ENCODE data around the gene TTC33.
"Not testable (repeated sequence)": the region's sequence is repeated elsewhere in the genome, so short reads cannot be mapped to it uniquely, and the experiment has no call there.

Gene TTC33

GRCh38 chr5:40780199-40780598 is 24.4 kb upstream of the TTC33 start:
- FAIRE-seq (no peak), DNase-seq (ENCODE audit: low spot score) (no peak)

DNA sequence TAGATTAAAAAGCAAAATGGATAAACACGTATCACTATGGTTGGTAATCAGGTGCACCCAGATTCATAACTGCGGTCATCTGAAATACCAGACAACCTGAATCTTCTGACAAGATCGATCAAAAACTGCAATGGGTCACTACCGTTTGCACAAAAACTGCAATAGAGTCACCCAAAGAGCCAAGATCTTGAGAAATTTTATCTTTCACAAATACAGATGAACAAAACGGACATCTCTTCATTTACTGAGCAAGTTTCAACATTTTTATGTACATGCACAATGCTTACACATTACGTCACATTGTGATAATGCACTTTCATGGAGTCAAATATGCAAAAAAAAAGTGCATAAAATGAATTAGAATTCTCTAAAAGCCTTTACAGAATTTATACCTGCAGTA is 23.8 kb upstream of the TTC33 start:
- FAIRE-seq (no peak), DNase-seq (ENCODE audit: low spot score) (no peak)

DNA sequence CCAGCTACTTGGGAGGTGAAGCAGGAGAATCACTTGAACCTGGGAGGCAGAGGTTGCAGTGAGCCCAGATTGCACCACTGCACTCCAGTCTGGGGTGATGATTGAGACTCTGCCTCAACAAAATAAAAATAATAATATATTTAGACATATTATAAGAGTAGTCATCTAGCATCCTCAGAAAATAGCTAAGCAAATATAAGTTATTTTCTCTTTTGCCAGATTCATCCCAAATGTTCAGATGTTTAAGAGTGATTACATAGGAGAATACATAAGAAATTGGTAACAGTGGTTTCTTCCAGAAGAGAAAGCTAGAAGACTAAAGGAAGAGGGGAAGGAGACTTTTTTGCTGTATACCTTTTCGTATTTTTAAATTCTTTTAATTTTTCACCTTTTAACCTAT is 22.4 kb upstream of the TTC33 start:
- FAIRE-seq (no peak), DNase-seq (ENCODE audit: low spot score) (no peak)

DNA sequence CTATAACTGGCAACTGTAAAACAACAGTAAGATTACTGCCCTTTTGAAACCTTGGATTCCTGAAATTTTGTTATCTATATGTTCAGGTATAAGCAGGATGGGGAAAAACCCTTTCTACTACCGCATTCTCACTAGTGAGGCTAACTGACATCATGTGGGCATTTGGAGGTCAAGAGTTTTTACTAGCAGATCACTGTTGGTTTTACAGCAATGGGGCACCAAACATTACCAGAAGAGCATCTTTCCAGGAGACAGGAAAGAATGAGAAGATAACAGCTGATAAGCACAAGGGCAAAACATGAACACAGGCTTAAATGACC is 20.9 kb upstream of the TTC33 start:
- FAIRE-seq (no peak), DNase-seq (ENCODE audit: low spot score) (no peak)

- FAIRE-seq: no peak
- DNase-seq (ENCODE audit: low spot score): no peak
These were observed 20.3 kb upstream of the TTC33 start for GRCh38 chr5:40775846-40776657.

DNA sequence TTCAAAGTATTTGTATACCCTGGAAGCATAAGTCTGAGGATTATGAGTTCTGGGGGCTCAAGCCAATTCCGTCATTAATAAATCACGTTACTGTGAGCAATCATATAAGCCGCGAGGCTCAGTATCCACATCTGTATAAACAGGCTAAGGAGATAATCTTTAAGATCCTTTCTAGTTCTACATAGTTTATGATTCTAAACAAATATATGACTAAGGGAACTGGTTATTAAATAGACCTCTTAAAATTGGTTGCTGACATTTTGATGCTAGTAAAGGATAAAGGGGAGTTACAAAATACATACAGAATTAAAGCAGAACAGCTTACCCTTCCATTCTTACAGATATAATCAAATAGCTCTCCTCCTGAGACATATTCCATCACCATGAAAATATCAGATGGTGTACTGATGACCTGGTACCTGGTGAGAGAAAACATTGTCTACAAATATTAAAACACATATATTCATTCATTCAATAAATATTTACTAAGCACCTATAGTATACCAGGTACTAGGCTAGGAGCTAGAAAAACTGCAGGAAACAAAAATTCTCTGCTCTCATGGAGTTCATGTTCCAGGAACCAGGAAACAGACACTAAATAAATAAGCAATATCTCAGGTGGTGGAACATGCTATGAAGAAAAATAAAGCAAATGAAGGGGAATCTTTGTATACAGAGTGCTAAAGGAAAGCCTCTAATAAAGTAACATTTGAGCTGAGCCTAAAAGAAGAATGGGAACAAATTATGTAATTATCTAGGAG is 19.5 kb upstream of the TTC33 start:
- DNase-seq (ENCODE audit: low spot score) (no peak), FAIRE-seq (no peak)

DNA sequence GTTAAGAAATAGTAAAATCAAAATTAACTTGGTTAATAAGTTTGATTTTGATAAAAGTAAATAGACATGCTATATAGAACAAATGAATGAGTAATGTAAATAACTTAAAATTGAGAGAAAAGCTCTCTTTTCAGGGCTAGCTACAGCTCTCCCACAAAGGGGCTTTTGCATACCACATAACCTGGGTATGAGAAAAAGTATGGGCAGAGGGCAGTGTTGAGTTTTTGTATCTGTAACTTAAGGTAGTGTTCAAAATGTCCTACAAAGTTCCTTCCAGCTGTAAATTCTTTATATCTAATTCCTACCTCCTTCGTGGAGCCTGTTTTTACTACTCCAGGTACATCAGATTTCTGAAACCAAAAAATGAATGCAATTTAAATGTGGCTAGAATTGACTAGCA is 18.9 kb upstream of the TTC33 start:
- FAIRE-seq: no peak

DNA sequence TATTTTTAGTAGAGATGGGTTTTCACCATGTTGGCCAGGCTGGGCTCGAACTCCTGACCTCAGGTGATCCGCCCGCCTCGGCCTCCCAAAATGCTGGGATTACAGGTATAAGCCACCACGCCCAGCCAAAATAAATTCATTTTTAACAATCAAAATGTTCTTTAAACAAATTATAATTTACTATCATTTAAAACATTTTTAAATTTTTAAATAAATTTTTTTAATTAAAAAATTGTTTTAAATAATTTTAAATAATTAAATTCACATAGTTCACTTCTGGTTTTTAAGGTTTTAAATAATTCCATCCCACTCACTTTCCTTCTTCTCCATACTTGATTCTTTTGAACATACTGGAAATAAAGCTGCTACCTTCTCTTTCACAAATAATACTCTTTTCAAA is 15.0 kb upstream of the TTC33 start:
- peak; percentile 79 for FAIRE-seq
- no peak for DNase-seq (ENCODE audit: low spot score)

More for the DNA sequence above, 18.9 kb upstream of the TTC33 start:
- no peak for DNase-seq (ENCODE audit: low spot score)

GRCh38 chr5:40762705-40763104 is 6.9 kb upstream of the TTC33 start:
- DNase-seq (ENCODE audit: low spot score): no peak
- FAIRE-seq: no peak

DNA sequence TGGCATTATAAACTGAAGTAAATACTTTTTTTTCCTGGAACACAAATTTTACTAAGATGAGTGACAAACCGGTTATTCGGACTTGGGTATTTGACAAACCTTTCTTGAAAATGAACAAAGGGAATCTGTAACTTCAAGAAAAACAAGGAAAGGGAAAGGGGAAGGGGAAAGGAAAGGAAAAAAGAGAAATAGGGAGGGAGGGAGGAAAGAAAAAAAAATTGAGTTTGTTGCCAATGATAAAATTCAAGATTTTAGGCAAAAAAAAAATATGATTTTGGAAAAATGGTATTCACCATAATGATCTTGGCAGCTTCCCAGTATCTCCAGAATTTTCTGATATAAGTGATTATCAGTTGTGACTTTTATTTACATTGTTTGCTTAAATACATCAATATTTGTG is 1.6 kb upstream of the TTC33 start:
- FAIRE-seq (no peak), DNase-seq (ENCODE audit: low spot score) (no peak)

- FAIRE-seq: peak; percentile 90
- peak; percentile 74 for DNase-seq (ENCODE audit: low spot score)
These were observed 711 bp downstream of the TTC33 start for GRCh38 chr5:40755093-40755406.

DNA sequence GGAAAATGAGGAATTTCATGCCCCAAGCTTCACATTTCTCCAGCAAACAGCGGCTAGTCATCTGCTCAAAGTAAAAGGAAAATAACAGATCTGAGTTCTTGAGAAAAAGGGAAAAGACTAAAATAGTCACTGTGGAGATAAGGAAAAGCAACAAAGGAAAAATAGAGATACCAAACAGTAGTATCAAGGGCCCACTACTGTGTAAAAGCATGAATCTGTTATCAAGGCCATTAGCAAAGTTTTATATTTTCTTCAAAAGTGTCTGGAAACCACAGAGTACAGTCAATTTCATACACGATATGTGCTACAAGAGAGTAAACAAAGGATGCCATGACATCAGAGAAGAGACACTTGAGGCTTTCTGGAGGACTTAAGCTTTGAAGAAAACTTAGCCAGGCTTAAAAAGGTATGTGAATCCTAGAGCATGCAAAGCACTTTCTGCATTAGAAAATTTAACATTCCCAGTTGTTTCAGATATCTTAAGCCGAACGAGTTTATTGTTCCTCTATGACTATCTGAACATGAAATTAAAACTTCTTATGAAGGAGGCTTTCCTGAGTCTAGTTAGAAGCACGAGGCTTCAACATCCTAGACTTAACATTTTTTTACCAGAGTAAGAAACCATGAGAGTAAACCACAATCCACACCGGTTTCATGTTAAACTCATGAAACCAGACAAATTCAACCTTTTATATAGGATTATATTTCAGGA is 1.2 kb downstream of the TTC33 start:
- DNase-seq (ENCODE audit: low spot score) (no peak), FAIRE-seq (no peak)

DNA sequence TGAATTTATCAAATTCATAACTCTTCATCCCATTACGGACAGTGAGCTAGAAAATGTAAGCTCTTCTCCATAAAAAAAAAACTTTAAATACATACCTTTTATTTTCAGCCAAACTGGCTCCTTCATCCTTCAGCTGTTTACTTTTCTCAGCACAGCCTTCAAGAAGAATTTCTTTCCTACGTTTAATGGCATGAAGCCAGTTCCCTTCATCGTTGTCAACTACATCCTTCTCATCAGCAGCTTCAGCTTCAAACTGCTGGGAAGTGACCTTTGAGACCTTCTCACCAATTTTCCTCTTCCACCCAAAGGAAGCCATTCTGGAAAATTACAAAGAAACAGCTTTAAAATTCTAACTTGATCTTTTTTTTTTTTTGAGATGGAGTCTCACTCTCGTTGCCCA is 9.1 kb downstream of the TTC33 start:
- DNase-seq (ENCODE audit: low spot score) (no peak), FAIRE-seq (no peak)

- FAIRE-seq (no peak), DNase-seq (ENCODE audit: low spot score) (no peak)
These were observed 12.0 kb downstream of the TTC33 start for GRCh38 chr5:40743771-40744170.

DNA sequence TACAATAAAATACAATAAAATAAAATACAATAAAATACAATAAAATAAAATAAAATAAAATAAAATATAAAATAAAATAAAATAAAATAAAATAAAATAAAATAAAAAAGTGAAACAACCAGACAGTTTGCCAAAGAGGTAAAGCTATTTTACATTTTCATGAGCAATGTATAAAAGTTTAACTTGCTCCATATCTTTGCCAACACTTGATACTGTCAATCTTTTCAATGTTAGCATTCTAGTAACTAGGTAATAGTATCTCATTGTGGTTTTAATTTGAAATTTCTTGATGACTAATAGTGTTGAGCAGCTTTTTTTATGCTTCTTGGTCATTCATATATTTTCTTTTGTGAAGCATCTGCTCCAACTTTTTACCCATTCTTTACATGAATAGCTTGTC is 17.3 kb downstream of the TTC33 start:
- FAIRE-seq (peak; percentile 84), DNase-seq (ENCODE audit: low spot score) (peak; percentile 34)

DNA sequence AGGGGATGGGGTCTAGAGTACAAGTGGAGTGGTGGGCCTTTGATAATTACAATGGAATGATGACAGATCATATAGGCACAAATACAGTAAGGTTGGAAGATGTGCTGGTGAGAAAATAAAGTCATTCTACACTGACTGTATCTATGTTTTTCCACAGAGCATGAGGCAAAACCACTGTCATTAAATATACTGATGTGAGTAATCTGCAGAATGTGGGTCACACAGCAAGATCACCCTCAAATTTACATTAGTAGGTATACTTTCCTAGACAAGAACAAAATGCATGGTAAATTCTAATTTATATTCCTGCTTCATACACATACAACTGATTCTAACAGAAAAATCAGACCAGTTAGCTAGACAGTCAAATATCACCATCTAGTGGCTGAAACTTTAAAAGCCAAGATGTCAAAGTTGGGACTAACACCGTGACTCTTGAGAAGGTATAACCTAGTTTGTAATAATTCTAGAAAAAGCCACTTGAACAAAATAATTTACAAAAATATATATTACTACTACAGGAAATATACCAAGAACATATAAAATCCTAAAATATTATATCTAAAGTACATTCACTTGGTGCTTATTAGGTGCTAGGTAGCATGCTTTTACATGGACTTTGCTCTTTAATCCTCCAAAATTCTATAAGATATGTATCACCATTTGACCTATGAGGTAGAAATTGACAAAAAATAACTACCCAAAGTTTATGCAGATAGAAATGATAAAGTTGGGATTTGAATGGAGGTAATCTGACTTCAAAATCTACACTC is 19.5 kb downstream of the TTC33 start:
- peak; percentile 56 for DNase-seq (ENCODE audit: low spot score)
- peak; percentile 90 for FAIRE-seq

- DNase-seq (ENCODE audit: low spot score): no peak
These were observed 20.2 kb downstream of the TTC33 start for GRCh38 chr5:40735609-40736008.

DNA sequence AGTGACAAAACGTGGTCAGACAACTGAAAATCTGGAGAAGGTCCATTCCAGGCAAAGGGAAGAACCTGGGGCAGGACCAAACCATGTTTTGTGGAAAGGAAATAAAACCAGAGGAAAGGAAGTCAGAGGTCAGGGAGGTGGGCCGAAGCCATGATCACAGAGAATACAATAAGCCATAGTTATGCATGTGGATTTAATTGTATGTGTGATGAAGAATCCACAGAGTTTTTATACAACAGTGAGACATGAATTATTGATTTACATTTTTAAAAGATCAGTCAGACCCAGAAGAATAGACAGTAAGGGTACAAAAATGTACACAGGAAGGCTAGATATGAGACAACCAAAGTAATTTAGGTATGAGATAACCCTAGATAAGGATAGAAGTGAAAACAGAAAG is 20.8 kb downstream of the TTC33 start:
- DNase-seq (ENCODE audit: low spot score): no peak
- FAIRE-seq: no peak

More at GRCh38 chr5:40735609-40736008, 20.2 kb downstream of the TTC33 start:
- FAIRE-seq: no peak

- no peak for FAIRE-seq
These were observed 21.7 kb downstream of the TTC33 start for GRCh38 chr5:40733879-40734563.

GRCh38 chr5:40733434-40733833 is 22.3 kb downstream of the TTC33 start:
- no peak for DNase-seq (ENCODE audit: low spot score)
- no peak for FAIRE-seq

More at GRCh38 chr5:40733879-40734563, 21.7 kb downstream of the TTC33 start:
- no peak for DNase-seq (ENCODE audit: low spot score)

GRCh38 chr5:40722497-40722911 is 33.3 kb downstream of the TTC33 start:
- not testable (repeated sequence) for FAIRE-seq; DNase-seq (ENCODE audit: low spot score)

All from RCC 7860 (cell line).